BJ (cell line): ENCODE results near the gene RHPN2. TPM values are rescaled to one million over a fixed set of nuclear protein-coding genes. Genes with fewer than 3 reads are reported as not detected.
"Not testable (repeated sequence)": the region's sequence is repeated elsewhere in the genome, so short reads cannot be mapped to it uniquely, and the experiment has no call there.

Experiments
- CTCF ChIA-PET: fragments of 350-600 bp; formaldehyde crosslinking; extraction: SDS; loops from one replicate; lab custom pipeline; 2021; ENCODE audit warnings: antibody characterized with exemption, inconsistent platforms; lab: Yijun Ruan, JAX
- POLR2A ChIA-PET: fragments of 300-600 bp; sonication (Branson Sonifier 250); formaldehyde crosslinking; extraction: SDS; loops from one replicate; lab custom pipeline; 2021; ENCODE audit warnings: antibody characterized with exemption; lab: Charles Lee
- DNase-seq: peaks from one replicate; pipeline ENCODE4 v3.0.0-alpha.2; 2011; ENCODE audit warnings: low read depth
- H3K27me3 ChIP-seq: 2 replicates; pipeline ENCODE4 v1.6.0; 2011; ENCODE audit warnings: low read length; ENCODE audit not compliant: control insufficient read depth, insufficient read depth
- H3K36me3 ChIP-seq: 2 replicates; pipeline ENCODE4 v1.5.1; 2011; ENCODE audit warnings: low read length; ENCODE audit not compliant: control insufficient read depth, insufficient read depth
- H3K4me3 ChIP-seq: 2 replicates; pipeline ENCODE4 v1.5.1; 2011; ENCODE audit warnings: low read depth, mild to moderate bottlenecking, control low read depth, low read length
- CTCF ChIP-seq: IDR thresholded peaks from 2 replicates; pipeline ENCODE4 v1.5.1; 2011; ENCODE audit warnings: low read depth, mild to moderate bottlenecking, control low read depth, inconsistent platforms, low read length, moderate library complexity; ENCODE audit not compliant: insufficient read depth
- polyA plus RNA-seq: library from polyadenylated mRNA; depleted of rRNA; stranded (reverse); fragments of >200 nt; gene quantifications from 2 replicates; pipeline ENCODE4 v1.2.3, GENCODE V29; 2011

Gene RHPN2
- polyA plus RNA-seq, 1 experiment, result 7.8 TPM

DNA sequence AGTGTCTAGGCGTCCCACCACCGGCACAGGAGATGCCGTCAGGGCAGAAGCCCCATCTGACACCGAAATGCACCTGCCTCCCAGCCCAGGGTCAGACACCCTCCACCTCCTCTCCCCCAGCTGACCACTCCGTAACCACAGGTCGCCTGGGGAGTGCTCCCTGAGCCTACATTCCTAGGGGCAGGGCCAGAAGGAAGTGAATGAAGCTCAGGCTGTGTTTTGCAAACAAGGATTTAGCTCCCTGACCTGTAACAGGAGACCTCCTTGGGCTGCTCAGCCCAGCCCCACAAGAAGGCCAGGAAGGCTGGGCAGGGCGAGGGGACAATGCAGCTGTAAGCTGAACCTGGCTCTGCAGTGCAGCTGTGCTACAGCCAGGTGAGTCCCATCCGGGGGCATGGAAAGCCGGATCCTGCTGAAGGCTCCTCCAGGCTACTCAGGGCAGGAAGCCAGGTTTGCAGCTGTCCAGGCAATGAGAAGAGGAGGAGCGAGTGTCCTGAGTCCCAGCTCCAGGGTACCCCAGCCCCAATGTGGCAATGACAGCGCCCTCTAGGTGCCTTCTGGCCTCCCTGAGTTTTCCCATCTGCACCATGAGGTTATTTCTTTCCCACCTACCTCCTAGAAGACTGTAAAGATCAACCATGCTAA, 42.1 kb downstream of the RHPN2 start:
- CTCF ChIA-PET, result interaction anchor here (0.6 to 0.8 kb wide), 2 partner anchors 18 to 1160 kb away, joined by 3 read pairs; no protein-coding TSS in a partner anchor
- TF ChIP-seq CTCF, result no peak
- Histone ChIP-seq H3K36me3 (peaks cover 1% of the 10 kb centered on the region; the same call in 1 of the 2 replicates), H3K27me3 (no peaks in the 10 kb centered on the region), H3K4me3 (no peak overlapping the region)
- DNase-seq, result no peak
- POLR2A ChIA-PET, result no interaction called here

GRCh38 chr19:33010891-33011290, 53.8 kb downstream of the RHPN2 start:
- H3K36me3 ChIP-seq, H3K4me3 ChIP-seq, DNase-seq, CTCF ChIA-PET, POLR2A ChIA-PET, H3K27me3 ChIP-seq: not testable (repeated sequence)

GRCh38 chr19:33008738-33009137, 56.0 kb downstream of the RHPN2 start:
- DNase-seq, result no peak
- no peak for TF ChIP-seq CTCF
- Histone ChIP-seq H3K36me3 (peaks cover 9% of the 10 kb centered on the region), H3K27me3 (no peaks in the 10 kb centered on the region), H3K4me3 (no peak overlapping the region)
- POLR2A ChIA-PET, result no interaction called here
- CTCF ChIA-PET, result no interaction called here

DNA sequence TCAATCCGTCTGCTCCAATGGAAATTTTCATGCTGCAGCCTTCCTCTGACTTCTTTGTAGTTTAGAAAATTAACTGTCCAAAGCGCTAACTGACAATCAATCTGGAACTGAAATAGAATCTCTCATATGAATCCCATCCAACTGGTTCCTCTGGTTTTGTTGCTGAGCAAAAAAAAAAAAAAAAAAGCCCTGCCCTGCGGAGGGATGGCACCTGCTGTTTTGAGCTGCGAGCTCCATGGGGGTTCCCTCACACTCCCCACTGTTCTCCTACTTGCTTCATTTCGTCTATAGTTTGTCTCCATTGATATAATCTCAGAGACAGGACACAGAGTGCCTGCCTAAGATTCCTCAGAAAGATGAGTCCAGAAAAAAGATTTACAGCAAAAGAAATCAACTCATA, 59.2 kb downstream of the RHPN2 start:
- Histone ChIP-seq H3K36me3 (peaks cover 5% of the 10 kb centered on the region; the same call in 1 of the 2 replicates), H3K4me3 (no peak overlapping the region), H3K27me3 (no peaks in the 10 kb centered on the region)
- TF ChIP-seq CTCF, result no peak
- ChIA-PET POLR2A (no interaction called here), CTCF (no interaction called here)
- no peak for DNase-seq

- H3K4me3 ChIP-seq, DNase-seq, POLR2A ChIA-PET, H3K27me3 ChIP-seq, H3K36me3 ChIP-seq: not testable (repeated sequence)
- CTCF ChIA-PET, result interaction anchor here (0.5 kb wide), 1 partner anchor 28 kb away, joined by 3 read pairs; no protein-coding TSS in a partner anchor
These were observed 61.2 kb downstream of the RHPN2 start for GRCh38 chr19:33003424-33004024.

DNA sequence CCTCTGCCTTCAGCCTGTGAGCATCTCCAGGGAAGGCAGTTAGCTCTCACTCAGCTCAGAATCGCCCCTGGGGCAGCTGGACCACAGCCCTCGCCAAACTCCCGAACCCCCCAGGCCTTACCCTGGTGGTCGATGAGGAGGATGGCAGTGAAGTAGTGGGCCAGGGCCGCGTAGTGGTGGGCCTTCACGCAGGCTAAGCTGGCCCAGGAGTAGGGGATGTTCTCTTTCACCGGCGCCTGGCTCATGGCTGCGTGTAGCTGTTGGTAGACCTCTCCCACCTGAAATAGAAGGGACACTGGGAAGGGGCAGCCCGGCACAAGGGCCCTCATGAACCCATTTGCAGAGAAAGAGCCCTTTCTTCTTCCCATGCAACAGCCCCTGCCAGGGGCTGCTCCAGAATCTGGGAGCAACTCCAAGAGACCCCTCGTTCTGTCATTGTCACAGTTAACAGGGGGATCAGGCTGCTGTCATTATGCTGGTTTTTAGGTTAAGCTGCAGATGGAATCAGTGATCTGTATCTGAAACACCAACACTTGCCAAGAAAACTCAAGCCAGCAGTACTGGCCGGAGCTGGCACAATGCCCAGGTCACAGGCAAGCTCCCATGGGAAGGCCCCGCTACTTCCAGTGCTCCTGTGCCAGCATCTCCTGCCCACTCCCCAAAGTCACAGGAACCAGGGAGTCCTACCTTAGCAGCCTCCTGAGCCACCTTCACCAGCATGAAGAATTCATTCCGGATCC, 62.4 kb downstream of the RHPN2 start:
- H3K36me3 ChIP-seq, POLR2A ChIA-PET, H3K4me3 ChIP-seq, H3K27me3 ChIP-seq, DNase-seq: not testable (repeated sequence)
- CTCF ChIA-PET, result interaction anchor here (1.0 kb wide), 1 partner anchor 182 kb away, joined by 3 read pairs; no protein-coding TSS in a partner anchor
